HepG2 (cell line): ENCODE results near the gene EFS.

Experiments used
- ATF2 ChIP-seq: sonication (generic); formaldehyde crosslinking; IDR thresholded peaks from 2 replicates; pipeline ENCODE4 v1.4.0; 2020; ENCODE audit warnings: missing genetic modification reagents
- CBFB ChIP-seq: sonication (generic); formaldehyde crosslinking; IDR thresholded peaks from 2 replicates; pipeline ENCODE4 v1.4.0; 2020; ENCODE audit warnings: missing genetic modification reagents
- CHCHD3 ChIP-seq: sonication (generic); formaldehyde crosslinking; IDR thresholded peaks from 2 replicates; pipeline ENCODE4 v1.8.0; 2022; ENCODE audit warnings: mild to moderate bottlenecking, missing genetic modification reagents, moderate library complexity
- CHD4 ChIP-seq: fragments of 200-600 bp; sonication (generic); IDR thresholded peaks from 2 replicates; pipeline ENCODE4 v1.7.0; 2017; ENCODE audit warnings: mild to moderate bottlenecking, low read length, borderline replicate concordance
- CTCF ChIP-seq: sonication (generic); formaldehyde crosslinking; IDR thresholded peaks from 2 replicates; pipeline ENCODE4 v1.5.0; 2020; ENCODE audit warnings: mild to moderate bottlenecking, missing genetic modification reagents, moderate library complexity
- ETS1 ChIP-seq: sonication (generic); formaldehyde crosslinking; IDR thresholded peaks from 2 replicates; pipeline ENCODE4 v1.4.0; 2020; ENCODE audit warnings: missing genetic modification reagents
- FOXA1 ChIP-seq, 2 experiments: fragments of 450-650 bp in 1 of 2; sonication (generic) in 1 of 2; formaldehyde crosslinking in 1 of 2; IDR thresholded peaks; 2 replicates each; pipeline versions ENCODE4 v1.4.0 to v1.6.1; 2016 to 2020; ENCODE audit warnings: missing genetic modification reagents in 1 of 2
- FOXO1 ChIP-seq: sonication (generic); formaldehyde crosslinking; IDR thresholded peaks from 2 replicates; pipeline ENCODE4 v1.4.0; 2020; ENCODE audit warnings: missing genetic modification reagents
- HNF4A ChIP-seq: sonication (generic); formaldehyde crosslinking; IDR thresholded peaks from 2 replicates; pipeline ENCODE4 v1.4.0; 2020; ENCODE audit warnings: missing genetic modification reagents
- MEIS2 ChIP-seq: sonication (generic); formaldehyde crosslinking; IDR thresholded peaks from 2 replicates; pipeline ENCODE4 v1.9.0; 2021; ENCODE audit warnings: mild to moderate bottlenecking, missing genetic modification reagents
- ZBTB21 ChIP-seq: sonication (generic); formaldehyde crosslinking; IDR thresholded peaks from 2 replicates; pipeline ENCODE4 v1.4.0; 2020; ENCODE audit warnings: missing genetic modification reagents
- ZFP36 ChIP-seq: fragments of 150-350 bp; IDR thresholded peaks from 2 replicates; pipeline ENCODE4 v1.6.1; 2018; ENCODE audit warnings: borderline replicate concordance, low read length, low read depth; ENCODE audit not compliant: partially characterized antibody
- ZNF17 ChIP-seq: sonication (generic); formaldehyde crosslinking; IDR thresholded peaks from 2 replicates; pipeline ENCODE4 v1.5.0; 2020; ENCODE audit warnings: mild to moderate bottlenecking, missing genetic modification reagents

GRCh38 chr14:23376482-23377197 lies 11.7 kb upstream of the EFS start, which contains the start of gene CMTM5:
- TF ChIP-seq MEIS2 (CRISPR knock-in tag) (no peak), HNF4A (CRISPR knock-in tag) (no peak), FOXA1 (IDR thresholded peaks at IDR 0.05) (no peak), FOXA1 (CRISPR knock-in tag; IDR thresholded peaks at IDR 0.05) (no peak), ATF2 (CRISPR knock-in tag) (no peak), CHD4 (no peak), ZBTB21 (CRISPR knock-in tag) (no peak), ETS1 (no peak), CBFB (CRISPR knock-in tag) (no peak), CTCF (CRISPR knock-in tag) (no peak), ZFP36 (no peak), CHCHD3 (CRISPR knock-in tag) (no peak), ZNF17 (CRISPR knock-in tag) (no peak), FOXO1 (CRISPR knock-in tag) (no peak)
